ENCODE data around the gene TBC1D30.

TBC1D30 gene

GRCh38 chr12:64836856-64837255 is 12.4 kb downstream of the TBC1D30 start:
- DNase-seq (ENCODE audit: low spot score): no peak
- no peak overlapping the region for H3K9ac ChIP-seq (ENCODE audit: low read depth, low read length, poor library complexity)

GRCh38 chr12:64837427-64837826 is 13.0 kb downstream of the TBC1D30 start:
- Histone ChIP-seq H3K4me2 (ENCODE audit: insufficient read depth, low read length, poor library complexity, severe bottlenecking) (no peak overlapping the region), H3K18ac (ENCODE audit: low read length) (no peak overlapping the region), H3K4ac (ENCODE audit: low read length) (no peak overlapping the region), H2AK5ac (ENCODE audit: low read depth, low read length) (no peak overlapping the region), H3K4me3 (ENCODE audit: low read length in 2 of 2) (no peak overlapping the region), H2AFZ (ENCODE audit: low read length) (no peak overlapping the region), H2BK120ac (ENCODE audit: low read depth, low read length) (no peak overlapping the region), H4K8ac (ENCODE audit: low read depth, low read length) (no peak overlapping the region), H3K23ac (ENCODE audit: low read depth, low read length, poor library complexity) (no peak overlapping the region), H3K4me1 (ENCODE audit: control insufficient read depth in 2 of 2, insufficient read depth in 1 of 2, low read depth in 1 of 2, low read length in 2 of 2) (no peaks in the 10 kb centered on the region), H3K9ac (ENCODE audit: low read depth, low read length, poor library complexity) (no peak overlapping the region), H2BK5ac (ENCODE audit: low read length) (no peak overlapping the region), H2BK12ac (ENCODE audit: low read length) (no peak overlapping the region), H3K36me3 (replicated peaks in 1 of 2; ENCODE audit: control insufficient read depth in 2 of 2, insufficient read depth in 2 of 2, low read length in 2 of 2) (peaks cover 0 to 2% of the 10 kb centered on the region in 2 donors), H3K27me3 (ENCODE audit: control insufficient read depth in 3 of 3, insufficient read depth in 3 of 3, low read depth in 1 of 3, low read length in 3 of 3) (no peaks in the 10 kb centered on the region), H4K91ac (ENCODE audit: low read depth, low read length, poor library complexity) (no peak overlapping the region), H3K27ac (replicated peaks; ENCODE audit: low read length) (no peak overlapping the region), H2BK15ac (ENCODE audit: low read length) (no peak overlapping the region), H3K14ac (ENCODE audit: low read length) (no peak overlapping the region), H3K79me1 (ENCODE audit: low read depth, low read length) (no peaks in the 10 kb centered on the region), H3K9me3 (replicated peaks in 1 of 2; ENCODE audit: control insufficient read depth in 2 of 2, insufficient read depth in 1 of 2, low read depth in 1 of 2, low read length in 2 of 2) (no peaks in the 10 kb centered on the region)
- DNase-seq (ENCODE audit: low spot score): no peak
- WGBS, 2 donors (ENCODE audit: extremely low coverage in 2 of 2, insufficient read length in 2 of 2, insufficient replicate concordance in 1 of 2): no CpG with 5 or more reads among the region's 8 CpGs

More at GRCh38 chr12:64836856-64837255, 12.4 kb downstream of the TBC1D30 start:
- no peaks in the 10 kb centered on the region for H3K27me3 ChIP-seq (ENCODE audit: control insufficient read depth in 3 of 3, insufficient read depth in 3 of 3, low read depth in 1 of 3, low read length in 3 of 3)
- no peak overlapping the region for H4K91ac ChIP-seq (ENCODE audit: low read depth, low read length, poor library complexity)
- H2AFZ ChIP-seq (ENCODE audit: low read length): no peak overlapping the region
- H2BK5ac ChIP-seq (ENCODE audit: low read length): no peak overlapping the region
- no peak overlapping the region for H3K4me2 ChIP-seq (ENCODE audit: insufficient read depth, low read length, poor library complexity, severe bottlenecking)
- H2BK12ac ChIP-seq (ENCODE audit: low read length): no peak overlapping the region
- no peak overlapping the region for H3K4me3 ChIP-seq (ENCODE audit: low read length in 2 of 2)
- H2BK15ac ChIP-seq (ENCODE audit: low read length): no peak overlapping the region
- H3K14ac ChIP-seq (ENCODE audit: low read length): no peak overlapping the region
- H3K4ac ChIP-seq (ENCODE audit: low read length): no peak overlapping the region
- H3K79me1 ChIP-seq (ENCODE audit: low read depth, low read length): no peaks in the 10 kb centered on the region
- H2AK5ac ChIP-seq (ENCODE audit: low read depth, low read length): no peak overlapping the region
- H3K36me3 ChIP-seq (replicated peaks in 1 of 2; ENCODE audit: control insufficient read depth in 2 of 2, insufficient read depth in 2 of 2, low read length in 2 of 2): peaks cover 0 to 2% of the 10 kb centered on the region in 2 donors
- no peaks in the 10 kb centered on the region for H3K9me3 ChIP-seq (replicated peaks in 1 of 2; ENCODE audit: control insufficient read depth in 2 of 2, insufficient read depth in 1 of 2, low read depth in 1 of 2, low read length in 2 of 2)
- no peaks in the 10 kb centered on the region for H3K4me1 ChIP-seq (ENCODE audit: control insufficient read depth in 2 of 2, insufficient read depth in 1 of 2, low read depth in 1 of 2, low read length in 2 of 2)
- no peak overlapping the region for H2BK120ac ChIP-seq (ENCODE audit: low read depth, low read length)
- H3K18ac ChIP-seq (ENCODE audit: low read length): no peak overlapping the region
- H3K27ac ChIP-seq (replicated peaks; ENCODE audit: low read length): no peak overlapping the region
- no peak overlapping the region for H4K8ac ChIP-seq (ENCODE audit: low read depth, low read length)
- H3K23ac ChIP-seq (ENCODE audit: low read depth, low read length, poor library complexity): no peak overlapping the region
- whole genome bisulfite sequencing, 2 donors (ENCODE audit: extremely low coverage in 2 of 2, insufficient read length in 2 of 2, insufficient replicate concordance in 1 of 2): no CpG with 5 or more reads among the region's 3 CpGs

- H2BK120ac ChIP-seq (ENCODE audit: low read depth, low read length): no peak overlapping the region
- H2BK15ac ChIP-seq (ENCODE audit: low read length): no peak overlapping the region
- no peak for DNase-seq (ENCODE audit: low spot score)
- no peak overlapping the region for H3K4me2 ChIP-seq (ENCODE audit: insufficient read depth, low read length, poor library complexity, severe bottlenecking)
- no peak overlapping the region for H2BK12ac ChIP-seq (ENCODE audit: low read length)
- no peak overlapping the region for H4K91ac ChIP-seq (ENCODE audit: low read depth, low read length, poor library complexity)
- no peaks in the 10 kb centered on the region for H3K79me1 ChIP-seq (ENCODE audit: low read depth, low read length)
- no peaks in the 10 kb centered on the region for H3K4me1 ChIP-seq (ENCODE audit: control insufficient read depth in 2 of 2, insufficient read depth in 1 of 2, low read depth in 1 of 2, low read length in 2 of 2)
- H3K27ac ChIP-seq (replicated peaks; ENCODE audit: low read length): no peak overlapping the region
- no peaks in the 10 kb centered on the region for H3K36me3 ChIP-seq (replicated peaks in 1 of 2; ENCODE audit: control insufficient read depth in 2 of 2, insufficient read depth in 2 of 2, low read length in 2 of 2)
- no peak overlapping the region for H3K18ac ChIP-seq (ENCODE audit: low read length)
- no peaks in the 10 kb centered on the region for H3K9me3 ChIP-seq (replicated peaks in 1 of 2; ENCODE audit: control insufficient read depth in 2 of 2, insufficient read depth in 1 of 2, low read depth in 1 of 2, low read length in 2 of 2)
- H3K4ac ChIP-seq (ENCODE audit: low read length): no peak overlapping the region
- no peak overlapping the region for H2AFZ ChIP-seq (ENCODE audit: low read length)
- H2AK5ac ChIP-seq (ENCODE audit: low read depth, low read length): no peak overlapping the region
- H4K8ac ChIP-seq (ENCODE audit: low read depth, low read length): no peak overlapping the region
- H3K4me3 ChIP-seq (ENCODE audit: low read length in 2 of 2): no peak overlapping the region
- no peak overlapping the region for H3K14ac ChIP-seq (ENCODE audit: low read length)
- no peak overlapping the region for H3K23ac ChIP-seq (ENCODE audit: low read depth, low read length, poor library complexity)
- no peak overlapping the region for H2BK5ac ChIP-seq (ENCODE audit: low read length)
- no peak overlapping the region for H3K9ac ChIP-seq (ENCODE audit: low read depth, low read length, poor library complexity)
- H3K27me3 ChIP-seq (ENCODE audit: control insufficient read depth in 3 of 3, insufficient read depth in 3 of 3, low read depth in 1 of 3, low read length in 3 of 3): no peaks in the 10 kb centered on the region
These were observed 15.7 kb downstream of the TBC1D30 start for GRCh38 chr12:64840119-64840518.

- no peak overlapping the region for H4K8ac ChIP-seq (ENCODE audit: low read depth, low read length)
- H3K4me3 ChIP-seq (ENCODE audit: low read length in 2 of 2): no peak overlapping the region
- H3K4me2 ChIP-seq (ENCODE audit: insufficient read depth, low read length, poor library complexity, severe bottlenecking): no peak overlapping the region
- H3K23ac ChIP-seq (ENCODE audit: low read depth, low read length, poor library complexity): no peak overlapping the region
- no peaks in the 10 kb centered on the region for H3K27me3 ChIP-seq (ENCODE audit: control insufficient read depth in 3 of 3, insufficient read depth in 3 of 3, low read depth in 1 of 3, low read length in 3 of 3)
- H2BK120ac ChIP-seq (ENCODE audit: low read depth, low read length): no peak overlapping the region
- WGBS, 2 donors (ENCODE audit: extremely low coverage in 2 of 2, insufficient read length in 2 of 2, insufficient replicate concordance in 1 of 2): no CpG with 5 or more reads among the region's 5 CpGs
- no peak overlapping the region for H2AK5ac ChIP-seq (ENCODE audit: low read depth, low read length)
- no peak overlapping the region for H4K91ac ChIP-seq (ENCODE audit: low read depth, low read length, poor library complexity)
- H3K9me3 ChIP-seq (replicated peaks in 1 of 2; ENCODE audit: control insufficient read depth in 2 of 2, insufficient read depth in 1 of 2, low read depth in 1 of 2, low read length in 2 of 2): no peaks in the 10 kb centered on the region
- no peak overlapping the region for H2AFZ ChIP-seq (ENCODE audit: low read length)
- H2BK15ac ChIP-seq (ENCODE audit: low read length): no peak overlapping the region
- H3K4ac ChIP-seq (ENCODE audit: low read length): no peak overlapping the region
- no peak for DNase-seq (ENCODE audit: low spot score)
- H3K79me1 ChIP-seq (ENCODE audit: low read depth, low read length): no peaks in the 10 kb centered on the region
- no peak overlapping the region for H3K18ac ChIP-seq (ENCODE audit: low read length)
- no peak overlapping the region for H3K14ac ChIP-seq (ENCODE audit: low read length)
- no peak overlapping the region for H2BK12ac ChIP-seq (ENCODE audit: low read length)
- no peaks in the 10 kb centered on the region for H3K36me3 ChIP-seq (replicated peaks in 1 of 2; ENCODE audit: control insufficient read depth in 2 of 2, insufficient read depth in 2 of 2, low read length in 2 of 2)
- H3K27ac ChIP-seq (replicated peaks; ENCODE audit: low read length): no peak overlapping the region
- H3K4me1 ChIP-seq (ENCODE audit: control insufficient read depth in 2 of 2, insufficient read depth in 1 of 2, low read depth in 1 of 2, low read length in 2 of 2): no peaks in the 10 kb centered on the region
- no peak overlapping the region for H3K9ac ChIP-seq (ENCODE audit: low read depth, low read length, poor library complexity)
- H2BK5ac ChIP-seq (ENCODE audit: low read length): no peak overlapping the region
These were observed 16.7 kb downstream of the TBC1D30 start for GRCh38 chr12:64840949-64841717.
